ENCODE measurements around the gene WT1.
A peak's percentile ranks its signal among the peaks of the same experiment; 100 is the strongest.
"Not testable (repeated sequence)": the region's sequence is repeated elsewhere in the genome, so short reads cannot be mapped to it uniquely, and the experiment has no call there.

Gene WT1

DNA sequence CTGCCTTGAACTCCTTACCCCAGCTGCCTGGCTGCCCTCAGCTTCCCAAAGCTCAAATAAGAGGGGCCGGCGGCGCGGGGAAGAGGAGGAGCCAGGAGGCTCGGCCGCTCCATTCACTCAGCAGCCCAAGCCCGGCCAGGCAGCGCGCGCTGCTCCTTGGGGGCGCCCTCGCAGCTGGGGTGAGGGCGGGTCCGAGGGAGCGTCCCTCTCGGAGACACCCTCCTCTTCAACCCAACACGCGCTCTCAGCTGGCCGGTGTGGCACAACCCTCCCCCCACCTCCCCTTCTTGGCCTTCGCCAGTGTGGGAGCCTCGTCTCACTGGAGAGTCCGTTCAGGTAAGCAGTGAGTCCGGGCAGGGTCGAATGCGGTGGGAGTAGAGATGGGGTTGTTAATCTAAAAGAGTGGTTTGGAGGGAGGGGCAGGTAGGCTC, at the start of gene WT1:
TSS of gene WT1 (minus strand) at position 29 of the 431 bp plus-strand sequence.
- H3K27me3 ChIP-seq (ENCODE audit: control insufficient read depth in 1 of 2, insufficient read depth in 2 of 2, low read length in 2 of 2) = peaks cover 82 to 85% of the 10 kb centered on the region in 2 donors
- no peaks in the 10 kb centered on the region for H3K36me3 ChIP-seq (ENCODE audit: control insufficient read depth in 1 of 2, insufficient read depth in 2 of 2, low read length in 2 of 2)
- H3K9me3 ChIP-seq (ENCODE audit: control insufficient read depth in 1 of 2, low read length in 2 of 2) = no peaks in the 10 kb centered on the region
- no peaks in the 10 kb centered on the region for H3K4me1 ChIP-seq (ENCODE audit: control insufficient read depth in 1 of 2, insufficient read depth in 2 of 2, low read length in 2 of 2)
- no peak within 1 kb of the TSS for H3K9ac ChIP-seq (ENCODE audit: low read depth in 1 of 2, low read length in 2 of 2)
- H3K27ac ChIP-seq (ENCODE audit: low read depth, low read length) = no peak within 1 kb of the TSS
- H3K4me3 ChIP-seq (ENCODE audit: low read depth in 1 of 2, low read length in 2 of 2) = peak within 1 kb of the TSS; percentile 5 to 29

- Histone ChIP-seq H3K4me1 (ENCODE audit: control insufficient read depth in 1 of 2, insufficient read depth in 2 of 2, low read length in 2 of 2) (no peaks in the 10 kb centered on the region), H3K36me3 (ENCODE audit: control insufficient read depth in 1 of 2, insufficient read depth in 2 of 2, low read length in 2 of 2) (no peaks in the 10 kb centered on the region), H3K9ac (ENCODE audit: low read depth in 1 of 2, low read length in 2 of 2) (no peak overlapping the region), H3K9me3 (ENCODE audit: control insufficient read depth in 1 of 2, low read length in 2 of 2) (no peaks in the 10 kb centered on the region), H3K27me3 (ENCODE audit: control insufficient read depth in 1 of 2, insufficient read depth in 2 of 2, low read length in 2 of 2) (no peaks in the 10 kb centered on the region), H3K4me3 (ENCODE audit: low read depth in 1 of 2, low read length in 2 of 2) (no peak overlapping the region), H3K27ac (ENCODE audit: low read depth, low read length) (no peak overlapping the region)
Observed at GRCh38 chr11:32479291-32479690, 44.0 kb upstream of the WT1 start.

DNA sequence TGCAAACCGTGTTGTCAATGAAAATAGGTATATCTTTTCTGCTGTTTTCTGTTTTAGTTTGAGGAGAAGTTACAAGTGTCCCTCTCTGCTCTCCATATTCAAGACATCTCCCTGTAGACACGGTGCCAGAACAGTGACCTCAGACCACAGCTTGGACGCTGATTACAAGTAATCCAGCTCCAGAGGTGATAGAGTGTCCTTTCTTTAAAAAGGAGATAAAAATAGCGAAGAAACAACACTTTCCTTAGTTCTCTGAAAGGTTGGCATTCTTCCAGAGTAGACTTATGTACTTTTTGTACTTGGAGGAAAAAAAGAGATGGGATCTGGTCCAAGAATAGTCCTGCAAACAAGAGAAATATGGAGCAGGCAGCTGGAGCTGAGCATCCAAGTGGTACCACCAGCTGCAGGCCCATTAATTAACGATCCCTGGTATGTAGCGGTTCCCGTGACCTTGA, 43.0 kb upstream of the WT1 start:
- Histone ChIP-seq H3K4me1 (ENCODE audit: control insufficient read depth in 1 of 2, insufficient read depth in 2 of 2, low read length in 2 of 2) (no peaks in the 10 kb centered on the region), H3K27me3 (ENCODE audit: control insufficient read depth in 1 of 2, insufficient read depth in 2 of 2, low read length in 2 of 2) (no peaks in the 10 kb centered on the region), H3K36me3 (ENCODE audit: control insufficient read depth in 1 of 2, insufficient read depth in 2 of 2, low read length in 2 of 2) (no peaks in the 10 kb centered on the region), H3K9me3 (ENCODE audit: control insufficient read depth in 1 of 2, low read length in 2 of 2) (no peaks in the 10 kb centered on the region), H3K27ac (ENCODE audit: low read depth, low read length) (no peak overlapping the region), H3K9ac (ENCODE audit: low read depth in 1 of 2, low read length in 2 of 2) (no peak overlapping the region), H3K4me3 (ENCODE audit: low read depth in 1 of 2, low read length in 2 of 2) (no peak overlapping the region)

DNA sequence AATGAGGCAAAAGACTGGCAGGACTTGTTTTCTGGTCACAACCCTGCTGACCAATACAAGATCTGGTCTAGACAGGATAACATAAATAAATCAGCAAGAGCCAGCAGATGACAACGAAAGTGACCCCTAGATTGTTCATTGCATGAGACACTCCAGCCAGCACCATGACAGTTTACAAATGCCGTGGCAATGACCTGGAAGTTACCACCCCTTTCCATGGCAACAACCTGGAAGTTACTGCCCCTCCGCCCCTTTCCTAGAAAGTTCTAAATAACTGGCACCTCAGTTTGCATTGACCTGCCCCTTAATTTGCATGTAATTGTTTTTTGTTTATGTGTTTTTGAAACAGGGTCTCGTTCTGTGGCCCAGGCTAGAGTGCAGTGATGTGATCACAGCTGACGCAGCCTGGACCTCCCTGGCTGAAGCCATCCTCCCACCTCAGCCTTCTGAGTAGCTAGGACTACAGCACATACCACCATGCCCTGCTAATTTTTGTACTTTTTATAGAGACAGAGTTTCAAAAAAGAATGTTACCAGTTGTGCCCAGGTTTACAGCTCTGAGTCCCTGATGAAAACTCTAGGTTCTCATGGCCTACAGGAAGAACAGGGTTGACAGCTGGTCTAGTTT, 38.1 kb upstream of the WT1 start:
- Histone ChIP-seq H3K36me3 (ENCODE audit: control insufficient read depth in 1 of 2, insufficient read depth in 2 of 2, low read length in 2 of 2) (no peaks in the 10 kb centered on the region), H3K9ac (ENCODE audit: low read depth in 1 of 2, low read length in 2 of 2) (no peak overlapping the region), H3K27me3 (ENCODE audit: control insufficient read depth in 1 of 2, insufficient read depth in 2 of 2, low read length in 2 of 2) (no peaks in the 10 kb centered on the region), H3K27ac (ENCODE audit: low read depth, low read length) (no peak overlapping the region), H3K4me3 (ENCODE audit: low read depth in 1 of 2, low read length in 2 of 2) (no peak overlapping the region), H3K4me1 (ENCODE audit: control insufficient read depth in 1 of 2, insufficient read depth in 2 of 2, low read length in 2 of 2) (no peaks in the 10 kb centered on the region), H3K9me3 (ENCODE audit: control insufficient read depth in 1 of 2, low read length in 2 of 2) (no peaks in the 10 kb centered on the region)

DNA sequence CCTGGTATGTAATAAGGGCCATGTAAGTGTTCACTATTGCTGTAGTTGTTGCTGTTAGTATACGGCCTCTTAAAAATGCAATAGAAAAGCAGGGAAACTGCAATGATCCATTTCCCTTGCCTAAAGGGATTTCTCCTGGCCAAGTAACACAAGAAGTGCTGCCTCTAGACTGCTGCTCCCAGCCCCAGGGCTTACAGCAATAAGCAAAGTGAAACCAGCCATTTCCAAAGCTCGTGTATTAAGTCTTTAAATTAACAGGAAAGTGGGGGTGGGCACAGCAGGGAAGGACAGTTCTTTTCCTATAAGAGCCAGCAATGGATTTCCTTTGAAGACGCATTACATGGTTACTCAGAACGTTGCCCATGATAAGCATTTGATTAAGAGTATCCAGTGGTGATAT, 36.9 kb upstream of the WT1 start:
- Histone ChIP-seq H3K4me3 (ENCODE audit: low read depth in 1 of 2, low read length in 2 of 2) (no peak overlapping the region), H3K4me1 (ENCODE audit: control insufficient read depth in 1 of 2, insufficient read depth in 2 of 2, low read length in 2 of 2) (no peaks in the 10 kb centered on the region), H3K27ac (ENCODE audit: low read depth, low read length) (no peak overlapping the region), H3K27me3 (ENCODE audit: control insufficient read depth in 1 of 2, insufficient read depth in 2 of 2, low read length in 2 of 2) (no peaks in the 10 kb centered on the region), H3K9me3 (ENCODE audit: control insufficient read depth in 1 of 2, low read length in 2 of 2) (no peaks in the 10 kb centered on the region), H3K9ac (ENCODE audit: low read depth in 1 of 2, low read length in 2 of 2) (no peak overlapping the region), H3K36me3 (ENCODE audit: control insufficient read depth in 1 of 2, insufficient read depth in 2 of 2, low read length in 2 of 2) (no peaks in the 10 kb centered on the region)

GRCh38 chr11:32471544-32471943, 36.2 kb upstream of the WT1 start:
- H3K4me1 ChIP-seq (ENCODE audit: control insufficient read depth in 1 of 2, insufficient read depth in 2 of 2, low read length in 2 of 2); H3K27me3 ChIP-seq (ENCODE audit: control insufficient read depth in 1 of 2, insufficient read depth in 2 of 2, low read length in 2 of 2); H3K36me3 ChIP-seq (ENCODE audit: control insufficient read depth in 1 of 2, insufficient read depth in 2 of 2, low read length in 2 of 2); H3K4me3 ChIP-seq (ENCODE audit: low read depth in 1 of 2, low read length in 2 of 2); H3K27ac ChIP-seq (ENCODE audit: low read depth, low read length); H3K9me3 ChIP-seq (ENCODE audit: control insufficient read depth in 1 of 2, low read length in 2 of 2); H3K9ac ChIP-seq (ENCODE audit: low read depth in 1 of 2, low read length in 2 of 2): not testable (repeated sequence)

- Histone ChIP-seq H3K27me3 (ENCODE audit: control insufficient read depth in 1 of 2, insufficient read depth in 2 of 2, low read length in 2 of 2) (no peaks in the 10 kb centered on the region), H3K36me3 (ENCODE audit: control insufficient read depth in 1 of 2, insufficient read depth in 2 of 2, low read length in 2 of 2) (no peaks in the 10 kb centered on the region), H3K4me3 (ENCODE audit: low read depth in 1 of 2, low read length in 2 of 2) (no peak overlapping the region), H3K27ac (ENCODE audit: low read depth, low read length) (no peak overlapping the region), H3K9ac (ENCODE audit: low read depth in 1 of 2, low read length in 2 of 2) (no peak overlapping the region), H3K9me3 (ENCODE audit: control insufficient read depth in 1 of 2, low read length in 2 of 2) (no peaks in the 10 kb centered on the region), H3K4me1 (ENCODE audit: control insufficient read depth in 1 of 2, insufficient read depth in 2 of 2, low read length in 2 of 2) (no peaks in the 10 kb centered on the region)
Observed at GRCh38 chr11:32469791-32470190, 34.5 kb upstream of the WT1 start.

DNA sequence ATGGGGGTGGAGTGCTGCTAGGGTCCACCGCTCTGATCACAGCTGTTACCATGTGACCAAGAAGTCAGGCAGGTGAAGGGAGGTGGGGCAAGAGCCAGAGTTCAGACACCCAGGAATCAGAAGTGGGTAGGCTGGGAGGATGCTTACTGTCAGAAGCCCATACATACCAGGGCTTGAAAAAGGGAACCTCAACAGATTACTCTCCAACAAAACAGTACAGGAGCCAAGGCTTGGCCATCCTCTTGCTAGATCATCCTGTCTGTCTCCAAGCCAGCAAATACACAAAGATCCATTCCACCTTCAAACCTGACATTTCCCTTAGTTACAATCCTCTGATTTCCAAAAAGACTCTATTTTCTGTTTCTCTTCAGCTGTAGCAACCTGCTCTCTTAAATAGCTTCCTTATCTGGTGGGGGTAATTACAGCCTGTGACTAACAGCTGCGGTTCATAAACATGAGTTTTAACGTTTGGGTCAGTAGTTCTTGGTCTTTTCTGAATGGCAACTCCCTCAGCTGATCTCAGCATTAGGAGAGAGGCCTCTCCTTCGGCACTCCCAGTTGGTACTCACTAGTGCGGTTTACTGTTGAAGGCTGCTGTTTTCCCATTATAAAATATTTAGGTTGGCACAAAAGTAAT, 31.1 kb upstream of the WT1 start:
- Histone ChIP-seq H3K9ac (ENCODE audit: low read depth in 1 of 2, low read length in 2 of 2) (no peak overlapping the region), H3K4me3 (ENCODE audit: low read depth in 1 of 2, low read length in 2 of 2) (no peak overlapping the region), H3K4me1 (ENCODE audit: control insufficient read depth in 1 of 2, insufficient read depth in 2 of 2, low read length in 2 of 2) (no peaks in the 10 kb centered on the region), H3K36me3 (ENCODE audit: control insufficient read depth in 1 of 2, insufficient read depth in 2 of 2, low read length in 2 of 2) (no peaks in the 10 kb centered on the region), H3K27me3 (ENCODE audit: control insufficient read depth in 1 of 2, insufficient read depth in 2 of 2, low read length in 2 of 2) (no peaks in the 10 kb centered on the region), H3K27ac (ENCODE audit: low read depth, low read length) (no peak overlapping the region), H3K9me3 (ENCODE audit: control insufficient read depth in 1 of 2, low read length in 2 of 2) (no peaks in the 10 kb centered on the region)

DNA sequence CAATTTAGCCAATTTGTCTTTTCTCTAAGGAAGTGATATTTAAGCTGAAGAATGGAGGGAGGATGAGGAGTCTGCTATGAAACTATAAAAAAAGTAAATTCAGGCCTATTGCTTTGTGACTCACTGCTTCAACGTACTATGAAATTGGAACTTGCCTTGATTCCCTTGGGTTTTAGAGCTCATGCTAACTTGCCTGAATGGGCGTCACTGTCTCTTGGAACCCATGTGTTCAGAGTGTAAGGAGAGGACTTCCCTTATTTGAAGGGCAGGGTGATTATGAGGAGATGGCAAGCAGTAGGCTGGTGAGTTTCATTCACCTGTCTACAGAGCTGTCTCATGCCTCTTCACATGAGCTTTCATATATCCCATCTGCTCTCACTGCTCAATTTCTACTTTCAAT, 28.7 kb upstream of the WT1 start:
- no peaks in the 10 kb centered on the region for H3K9me3 ChIP-seq (ENCODE audit: control insufficient read depth in 1 of 2, low read length in 2 of 2)
- no peak overlapping the region for H3K4me3 ChIP-seq (ENCODE audit: low read depth in 1 of 2, low read length in 2 of 2)
- H3K9ac ChIP-seq (ENCODE audit: low read depth in 1 of 2, low read length in 2 of 2) = no peak overlapping the region
- H3K27ac ChIP-seq (ENCODE audit: low read depth, low read length) = no peak overlapping the region
- H3K4me1 ChIP-seq (ENCODE audit: control insufficient read depth in 1 of 2, insufficient read depth in 2 of 2, low read length in 2 of 2) = no peaks in the 10 kb centered on the region
- no peaks in the 10 kb centered on the region for H3K27me3 ChIP-seq (ENCODE audit: control insufficient read depth in 1 of 2, insufficient read depth in 2 of 2, low read length in 2 of 2)
- no peaks in the 10 kb centered on the region for H3K36me3 ChIP-seq (ENCODE audit: control insufficient read depth in 1 of 2, insufficient read depth in 2 of 2, low read length in 2 of 2)

GRCh38 chr11:32462011-32462690, 26.8 kb upstream of the WT1 start:
- Histone ChIP-seq H3K36me3 (ENCODE audit: control insufficient read depth in 1 of 2, insufficient read depth in 2 of 2, low read length in 2 of 2) (no peaks in the 10 kb centered on the region), H3K27ac (ENCODE audit: low read depth, low read length) (no peak overlapping the region), H3K9ac (ENCODE audit: low read depth in 1 of 2, low read length in 2 of 2) (no peak overlapping the region), H3K4me1 (ENCODE audit: control insufficient read depth in 1 of 2, insufficient read depth in 2 of 2, low read length in 2 of 2) (no peaks in the 10 kb centered on the region), H3K4me3 (ENCODE audit: low read depth in 1 of 2, low read length in 2 of 2) (no peak overlapping the region), H3K27me3 (ENCODE audit: control insufficient read depth in 1 of 2, insufficient read depth in 2 of 2, low read length in 2 of 2) (no peaks in the 10 kb centered on the region), H3K9me3 (ENCODE audit: control insufficient read depth in 1 of 2, low read length in 2 of 2) (no peaks in the 10 kb centered on the region)

Measured in duodenal mucosa (tissue), 2 donors.